Measurements from ENCODE around the gene GPS2. TPM values are rescaled to one million over a fixed set of nuclear protein-coding genes. Genes with fewer than 3 reads are reported as not detected.

GPS2 gene
- total RNA-seq, 4 donors from 2014 or later, result 34.0 to 68.3 (median 43.9) TPM

GRCh38 chr17:7329997-7330637 is 15.0 kb upstream of the GPS2 start:
- H3K4me1 ChIP-seq, result no peaks in the 10 kb centered on the region
- intact Hi-C loops (cut with DNase I; ENCODE audit: low total_unique reads), result no loop called here
- H3K27ac ChIP-seq, result peak overlapping the region; percentile 88 to 95
- H3K9me3 ChIP-seq, result no peaks in the 10 kb centered on the region
- peak overlapping the region; percentile 57 to 65 for H3K4me3 ChIP-seq
- H3K36me3 ChIP-seq, result no peaks in the 10 kb centered on the region
- TF ChIP-seq POLR2A (IDR thresholded peaks at IDR 0.05), result no peak
- no peak for TF ChIP-seq CTCF (IDR thresholded peaks at IDR 0.05)
- peak; percentile 80 to 81 for DNase-seq
- no peaks in the 10 kb centered on the region for H3K27me3 ChIP-seq

GRCh38 chr17:7329374-7329996 is 14.3 kb upstream of the GPS2 start:
- DNase-seq, result peak; percentile 99
- H3K4me1 ChIP-seq, result no peaks in the 10 kb centered on the region
- peak overlapping the region; percentile 57 to 65 for H3K4me3 ChIP-seq
- intact Hi-C loops (cut with DNase I; ENCODE audit: low total_unique reads), result no loop called here
- TF ChIP-seq CTCF (IDR thresholded peaks at IDR 0.05) (peak in 2 of 4 experiments; percentile 7 to 14), POLR2A (IDR thresholded peaks at IDR 0.05) (peak; percentile 62 to 91)
- H3K9me3 ChIP-seq, result no peaks in the 10 kb centered on the region
- peak overlapping the region; percentile 88 to 95 for H3K27ac ChIP-seq
- no peaks in the 10 kb centered on the region for H3K36me3 ChIP-seq
- no peaks in the 10 kb centered on the region for H3K27me3 ChIP-seq

GRCh38 chr17:7328840-7329373 is 13.7 kb upstream of the GPS2 start, which contains the start of gene NEURL4:
Gene NEURL4, minus strand, starts transcription at chr17:7329335. Its CDS starts 23 bp downstream, at chr17:7329312.
- Histone ChIP-seq H3K4me3 (peak within 1 kb of the TSS; percentile 57 to 65), H3K27me3 (no peaks in the 10 kb centered on the region), H3K9me3 (no peaks in the 10 kb centered on the region), H3K36me3 (no peaks in the 10 kb centered on the region), H3K27ac (peak within 1 kb of the TSS; percentile 88 to 95), H3K4me1 (no peaks in the 10 kb centered on the region)
- DNase-seq, result no peak
- intact Hi-C loops (cut with DNase I; ENCODE audit: low total_unique reads), result no loop called here
- TF ChIP-seq CTCF (IDR thresholded peaks at IDR 0.05) (no peak), POLR2A (IDR thresholded peaks at IDR 0.05) (no peak)

- Histone ChIP-seq H3K36me3 (no peaks in the 10 kb centered on the region), H3K27ac (no peak overlapping the region), H3K9me3 (no peaks in the 10 kb centered on the region), H3K4me3 (no peak overlapping the region), H3K4me1 (no peaks in the 10 kb centered on the region), H3K27me3 (no peaks in the 10 kb centered on the region)
- DNase-seq, result no peak
- intact Hi-C loops (cut with DNase I; ENCODE audit: low total_unique reads), result no loop called here
- TF ChIP-seq CTCF (IDR thresholded peaks at IDR 0.05) (no peak), POLR2A (IDR thresholded peaks at IDR 0.05) (no peak)
Measured at GRCh38 chr17:7328009-7328408, 12.8 kb upstream of the GPS2 start.

GRCh38 chr17:7327501-7327900 is 12.3 kb upstream of the GPS2 start:
- Histone ChIP-seq H3K4me1 (no peaks in the 10 kb centered on the region), H3K27me3 (no peaks in the 10 kb centered on the region), H3K4me3 (no peak overlapping the region), H3K27ac (no peak overlapping the region), H3K36me3 (no peaks in the 10 kb centered on the region), H3K9me3 (no peaks in the 10 kb centered on the region)
- DNase-seq, result no peak
- no peak for TF ChIP-seq POLR2A (IDR thresholded peaks at IDR 0.05)
- no peak for TF ChIP-seq CTCF (IDR thresholded peaks at IDR 0.05)
- intact Hi-C loops (cut with DNase I; ENCODE audit: low total_unique reads), result no loop called here

Data from uterus (tissue), 4 donors.